ENCODE data around the gene NFKBIE. TPM values are rescaled to one million over a fixed set of nuclear protein-coding genes. Genes with fewer than 3 reads are reported as not detected.
A peak's percentile ranks its signal among the peaks of the same experiment; 100 is the strongest.

NFKBIE gene
- polyA plus RNA-seq, 3 donors = 10.3 to 13.4 (median 13.4) TPM

DNA sequence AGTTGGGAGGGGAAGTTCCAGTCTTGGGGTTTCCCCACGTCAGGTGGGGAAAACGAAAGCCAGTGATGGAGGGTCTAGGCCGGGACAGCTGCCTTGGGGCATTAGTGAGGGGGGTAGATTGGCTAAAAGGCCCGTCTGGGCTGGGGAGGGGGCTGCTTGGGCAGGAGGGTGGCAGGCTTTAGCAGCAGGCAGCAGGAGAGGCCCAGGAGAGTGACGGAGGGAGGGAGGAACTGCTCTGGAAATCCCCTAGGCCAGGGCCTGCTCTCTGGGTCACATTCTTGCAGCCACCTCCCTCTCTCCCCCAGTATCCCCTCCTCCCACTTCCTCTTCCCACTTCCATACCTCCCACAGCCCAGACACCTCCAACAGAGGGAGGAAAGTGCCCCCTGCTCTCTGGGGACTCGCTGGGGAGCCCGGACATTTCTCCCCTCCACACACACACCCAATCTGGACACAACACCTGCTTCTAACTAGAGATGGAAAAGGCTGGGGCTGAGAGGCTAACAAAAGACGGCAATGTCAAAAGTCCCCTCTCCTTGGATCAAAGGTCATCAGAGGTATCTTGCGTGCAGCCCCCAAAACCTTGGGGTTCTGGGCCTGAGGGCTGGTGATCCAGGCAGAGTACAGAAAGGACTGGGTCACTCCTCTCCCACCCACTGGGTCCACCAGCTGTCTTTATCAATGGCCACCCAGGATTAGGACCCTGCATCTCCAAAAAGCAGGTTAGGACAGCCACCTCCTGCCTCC, 1.8 kb downstream of the NFKBIE start:
- peak in 1 of 11 donors; percentile 28 for DNase-seq (ENCODE audit: extremely low read depth in 1 of 11, low read depth in 9 of 11, low spot score in 4 of 11)

DNA sequence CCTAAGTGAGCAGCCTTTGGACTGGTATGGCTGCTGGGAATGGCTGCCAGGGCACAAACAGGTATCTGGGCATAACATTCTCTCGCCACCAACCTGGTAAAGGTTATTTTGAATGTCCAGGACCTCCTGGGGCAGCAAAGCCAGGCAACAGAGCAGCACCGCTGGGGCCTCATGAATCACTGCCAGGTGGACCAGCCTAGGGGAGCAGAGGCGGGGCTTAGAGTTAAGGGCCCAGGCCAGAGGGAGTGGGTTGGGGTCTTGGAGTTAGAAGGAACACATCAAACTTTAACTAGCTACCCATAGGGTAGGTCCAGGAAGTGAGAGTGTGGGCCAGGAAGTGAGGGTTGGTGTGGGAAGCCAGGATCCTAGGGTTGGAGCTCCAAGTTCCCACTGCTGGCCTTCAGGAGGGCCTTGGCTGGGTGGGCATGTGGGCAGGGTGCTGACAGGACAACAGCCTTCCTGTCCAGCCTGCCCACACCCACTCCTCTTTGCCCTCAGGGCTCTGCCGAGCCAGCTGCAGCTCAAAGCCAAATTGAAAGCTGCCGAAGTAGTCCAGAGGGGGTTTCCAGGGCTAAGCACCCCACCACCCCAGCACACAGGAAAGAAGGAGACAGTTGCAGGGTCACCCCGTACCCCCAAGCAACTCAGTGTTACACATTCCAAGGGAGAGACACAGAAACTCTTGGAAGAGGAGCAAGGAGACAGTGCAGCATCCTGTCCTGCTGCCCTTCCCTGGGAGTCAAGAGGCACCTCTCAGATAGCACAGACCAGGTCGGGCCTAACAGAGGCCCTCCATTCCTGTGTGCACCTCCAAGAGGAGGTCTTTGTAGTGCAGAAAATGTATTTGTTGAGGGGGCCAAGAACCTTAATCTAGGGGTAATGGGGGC, 2.6 kb downstream of the NFKBIE start:
- no peak for DNase-seq (ENCODE audit: extremely low read depth in 1 of 11, low read depth in 9 of 11, low spot score in 4 of 11)

DNA sequence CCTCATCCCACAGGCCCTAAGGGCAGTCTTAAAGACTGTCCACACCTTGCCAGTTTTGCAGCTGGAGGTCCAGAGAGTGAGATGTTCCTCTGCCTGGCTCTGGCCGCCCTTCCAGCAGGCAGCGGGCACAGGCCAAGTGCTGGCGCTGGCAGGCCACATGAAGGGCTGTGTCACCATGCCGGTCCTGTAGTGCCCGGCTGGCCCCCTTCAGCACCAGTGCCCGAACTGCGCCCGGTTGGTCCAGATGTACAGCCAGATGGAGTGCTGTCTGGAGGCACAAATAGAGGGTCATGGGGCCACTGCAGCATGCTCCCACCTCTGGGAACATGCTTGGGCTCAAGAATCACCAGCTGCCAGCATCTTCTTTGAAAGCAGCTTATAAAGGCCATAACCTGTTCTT, 3.8 kb downstream of the NFKBIE start:
- no peak for DNase-seq (ENCODE audit: extremely low read depth in 1 of 11, low read depth in 9 of 11, low spot score in 4 of 11)

DNA sequence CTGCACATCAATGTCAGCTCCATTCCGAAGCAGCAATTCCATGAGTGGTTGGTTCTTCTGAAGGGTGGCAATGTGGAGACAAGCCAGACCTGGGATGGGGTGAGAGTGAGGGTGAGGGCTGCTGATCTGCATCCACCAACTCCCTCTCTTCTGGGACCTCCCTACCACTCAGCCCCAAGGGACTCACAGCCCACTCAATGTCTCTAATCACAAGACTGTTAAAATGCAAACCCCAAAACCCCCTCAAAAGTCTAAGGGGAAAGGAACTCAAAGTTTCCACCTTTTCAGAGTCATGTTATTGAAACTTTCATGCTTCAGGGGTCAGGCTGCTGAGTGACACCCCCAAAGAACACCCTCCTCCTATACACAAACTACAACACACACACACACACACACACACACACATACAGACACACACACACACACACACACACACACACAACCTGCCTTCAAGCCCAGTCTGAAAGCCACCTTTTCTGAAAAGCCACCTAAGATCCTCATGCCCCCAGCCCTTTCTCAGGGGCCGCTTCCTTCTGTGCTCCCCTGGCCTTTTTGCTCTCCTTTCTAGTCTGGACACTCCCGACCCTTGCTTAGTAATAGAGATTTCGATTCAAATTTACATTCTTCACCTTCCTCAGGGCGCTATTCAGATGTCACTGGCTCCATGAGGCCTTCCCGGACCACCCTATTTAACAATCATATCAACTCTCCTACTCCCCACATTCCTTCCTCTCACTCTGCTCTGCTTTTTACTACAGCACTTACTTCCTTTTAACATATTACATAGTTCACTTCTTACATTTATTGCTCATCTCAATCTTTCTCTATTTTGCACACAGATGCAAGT, 4.7 kb downstream of the NFKBIE start:
- DNase-seq (ENCODE audit: extremely low read depth in 1 of 11, low read depth in 9 of 11, low spot score in 4 of 11) = no peak

DNA sequence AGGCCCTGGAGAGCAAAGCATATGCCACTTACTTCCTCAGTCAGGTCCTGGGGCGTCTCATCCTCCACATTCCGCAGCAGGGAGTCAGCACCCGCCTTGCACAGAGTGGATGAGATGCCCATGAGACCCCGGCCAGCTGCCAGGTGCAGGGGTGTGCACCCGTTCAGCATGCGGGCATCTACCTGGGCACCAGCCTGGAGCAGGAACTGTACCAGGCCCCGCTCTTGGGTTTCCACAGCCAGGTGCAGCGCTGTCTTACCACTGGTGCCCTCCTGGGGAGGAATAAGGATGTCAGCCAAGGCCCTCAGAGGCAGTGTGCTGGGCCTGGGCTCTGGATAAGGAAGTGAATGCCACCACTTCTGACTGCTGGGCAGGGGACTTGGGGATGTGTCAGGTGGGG, 5.3 kb downstream of the NFKBIE start:
- no peak for DNase-seq (ENCODE audit: extremely low read depth in 1 of 11, low read depth in 9 of 11, low spot score in 4 of 11)

DNA sequence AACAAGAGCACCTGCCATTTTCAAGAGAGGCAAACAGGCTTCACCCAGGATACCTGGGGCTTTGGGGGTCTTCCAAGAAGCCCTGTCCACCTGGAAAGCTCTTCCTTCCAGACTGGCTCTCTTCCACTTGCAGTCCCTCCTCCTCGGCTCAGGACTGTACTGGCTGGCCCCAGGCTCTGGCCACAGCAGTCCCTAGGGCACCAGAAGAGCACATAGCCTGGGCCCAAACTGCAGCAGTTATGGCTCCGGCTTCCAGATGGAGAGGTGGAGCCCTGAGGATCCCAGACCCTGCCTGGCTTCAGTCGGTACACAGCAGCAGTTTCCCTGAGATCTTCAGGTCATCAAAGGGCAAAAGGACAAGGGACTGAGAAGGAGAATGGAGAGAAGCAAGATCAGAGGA, 6.4 kb downstream of the NFKBIE start:
- DNase-seq (ENCODE audit: extremely low read depth in 1 of 11, low read depth in 9 of 11, low spot score in 4 of 11) = no peak

DNA sequence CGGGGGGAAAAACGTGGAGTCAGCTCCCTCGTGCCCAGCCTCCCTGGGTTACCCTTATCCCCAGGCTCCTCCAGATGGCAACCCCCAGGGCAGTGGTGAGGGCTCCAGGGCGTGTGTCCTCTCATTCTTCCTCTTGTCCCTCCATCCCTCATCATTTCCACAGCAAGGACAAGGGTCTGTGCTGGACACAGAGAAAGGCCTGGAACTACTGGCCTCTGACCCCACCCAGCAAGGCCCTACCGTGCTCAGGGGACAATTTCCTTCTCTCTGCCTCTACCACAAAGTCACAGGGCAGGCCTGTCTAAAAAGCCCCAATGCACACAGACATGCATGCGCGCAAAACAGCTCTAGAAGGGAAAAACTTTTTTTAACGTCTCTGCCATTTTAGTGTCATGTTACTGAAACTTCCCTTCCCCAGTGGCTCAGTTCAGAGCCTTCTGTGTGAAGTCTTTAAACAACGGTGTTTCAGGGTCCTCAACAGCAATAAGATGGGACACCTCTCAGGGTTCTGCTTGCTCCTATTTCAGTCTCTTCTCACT, 7.0 kb downstream of the NFKBIE start:
- no peak for DNase-seq (ENCODE audit: extremely low read depth in 1 of 11, low read depth in 9 of 11, low spot score in 4 of 11)

DNA sequence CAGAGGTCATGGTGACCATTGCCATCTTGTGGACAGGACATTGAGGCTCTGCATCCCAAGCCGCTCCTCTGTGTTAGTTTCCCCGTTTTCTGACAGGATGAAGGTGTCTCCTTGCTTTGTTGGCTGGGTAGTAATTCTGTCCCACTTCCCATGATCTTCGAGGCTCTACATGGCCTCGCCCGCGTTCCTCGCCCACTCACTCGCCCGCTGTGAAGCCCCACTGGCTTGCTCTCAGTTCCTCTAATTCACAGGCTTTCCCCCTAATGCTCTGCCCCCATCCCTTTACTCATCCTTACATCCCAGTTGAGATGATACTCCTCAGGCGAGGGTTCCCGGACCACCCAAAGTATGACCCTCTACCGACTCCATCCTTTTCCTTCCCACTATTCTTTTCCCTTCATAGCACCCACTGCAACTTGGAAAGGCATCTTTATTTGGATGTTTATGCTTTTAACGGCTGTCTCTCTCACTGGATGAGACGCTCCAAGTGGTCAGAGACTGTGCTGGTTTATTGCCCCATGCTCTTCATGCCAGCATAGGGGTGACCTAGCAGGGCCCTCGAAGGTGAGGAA, 7.5 kb downstream of the NFKBIE start:
- DNase-seq (ENCODE audit: extremely low read depth in 1 of 11, low read depth in 9 of 11, low spot score in 4 of 11) = no peak

DNA sequence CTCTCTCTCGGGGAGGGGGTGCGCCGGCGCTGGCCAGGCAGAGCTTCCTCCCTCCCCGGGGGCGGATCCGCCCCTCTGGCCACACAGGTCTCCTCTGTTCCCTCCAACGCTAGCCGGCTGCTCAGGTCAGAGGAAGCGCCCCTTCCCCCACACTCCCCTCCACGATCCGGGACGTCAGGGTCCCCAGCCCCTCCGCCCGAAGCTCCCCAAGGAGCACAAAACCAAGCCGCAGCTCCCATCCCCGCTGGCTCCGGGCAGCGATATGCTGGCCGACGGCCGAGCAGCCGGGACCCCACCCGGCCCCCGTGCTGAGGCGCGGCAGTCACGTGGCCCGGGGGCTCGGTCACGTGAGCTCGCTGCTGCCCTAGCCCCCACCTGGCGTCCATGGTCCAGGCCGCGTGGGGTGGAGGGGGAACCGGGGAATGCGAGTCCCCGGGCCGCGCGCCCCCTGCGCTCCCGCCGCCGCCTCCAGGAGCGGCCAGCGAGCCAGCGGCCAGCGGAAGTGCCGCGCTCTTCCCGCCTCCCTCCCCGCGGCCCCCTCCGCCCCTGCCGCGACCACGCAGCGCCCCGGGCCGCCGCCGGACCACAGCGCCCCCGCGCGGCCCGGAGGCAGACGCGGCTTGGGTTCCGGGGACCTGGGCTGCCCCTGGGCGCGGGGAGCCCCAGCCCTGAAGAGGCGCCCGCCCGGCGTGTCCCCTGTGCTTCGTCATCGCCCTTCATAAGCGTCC, 8.2 kb downstream of the NFKBIE start, which contains the start of gene SLC35B2:
SLC35B2 (minus strand) TSS at position 504 of the 728 bp plus-strand sequence; CDS start at position 386, 118 bp downstream.
- peak in 4 of 11 donors; percentile 68 to 72 (median 72) for DNase-seq (ENCODE audit: extremely low read depth in 1 of 11, low read depth in 9 of 11, low spot score in 4 of 11)

DNA sequence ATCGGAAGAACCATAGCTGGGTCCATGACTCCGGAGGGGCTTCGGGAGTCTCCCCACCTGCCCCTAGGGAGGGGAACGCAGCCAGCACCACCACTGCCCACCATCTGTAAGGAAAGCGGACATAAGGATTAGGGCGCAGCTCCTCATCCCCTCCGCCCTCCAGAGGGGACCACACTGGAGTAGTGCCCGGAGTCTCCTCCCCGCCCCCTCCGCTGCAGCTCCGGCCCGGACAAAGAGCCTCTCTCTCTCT, 8.7 kb downstream of the NFKBIE start:
- no peak for DNase-seq (ENCODE audit: extremely low read depth in 1 of 11, low read depth in 9 of 11, low spot score in 4 of 11)

DNA sequence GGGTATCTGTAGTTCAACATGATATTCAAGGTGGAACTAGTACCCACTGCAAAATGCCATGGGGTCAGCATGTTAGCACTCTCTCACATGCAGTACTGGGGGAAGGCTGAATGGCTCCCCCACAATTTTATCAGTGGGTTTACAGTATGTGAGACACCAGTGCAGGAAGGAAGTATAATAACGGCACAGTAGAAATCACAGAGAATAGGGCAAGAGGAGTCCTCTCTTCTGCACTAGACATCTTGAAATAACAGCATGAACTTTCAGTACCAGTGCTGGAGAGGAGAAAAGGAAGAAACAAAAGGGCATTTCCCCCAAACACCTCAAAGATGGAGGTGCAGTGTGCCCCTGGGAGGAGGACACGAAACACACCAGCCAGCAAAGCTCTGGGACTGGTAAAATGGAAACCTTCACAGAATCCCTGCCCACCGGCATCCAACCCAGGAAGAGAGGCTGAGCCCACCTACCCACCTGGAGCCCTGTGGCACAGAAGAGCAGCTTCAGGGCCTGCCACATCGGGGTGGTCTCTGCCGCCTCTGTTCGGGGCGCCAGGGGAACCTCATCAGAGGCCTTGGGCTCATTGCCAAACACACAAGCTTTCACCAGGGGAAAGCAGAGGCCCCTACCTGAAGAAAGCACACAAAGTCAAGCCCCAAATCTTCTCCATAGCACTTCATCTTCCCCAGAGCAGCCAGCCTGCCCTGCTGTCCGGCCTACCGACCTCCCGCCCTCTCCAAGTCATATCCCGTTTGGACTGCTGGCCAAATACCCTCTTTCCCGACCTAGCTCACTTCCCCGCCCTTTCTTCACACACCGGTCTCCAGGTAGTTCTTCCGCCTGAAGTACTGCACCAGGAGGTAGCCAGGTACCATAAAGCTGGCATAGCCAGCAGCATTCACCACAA, 9.2 kb downstream of the NFKBIE start:
- DNase-seq (ENCODE audit: extremely low read depth in 1 of 11, low read depth in 9 of 11, low spot score in 4 of 11) = no peak

DNA sequence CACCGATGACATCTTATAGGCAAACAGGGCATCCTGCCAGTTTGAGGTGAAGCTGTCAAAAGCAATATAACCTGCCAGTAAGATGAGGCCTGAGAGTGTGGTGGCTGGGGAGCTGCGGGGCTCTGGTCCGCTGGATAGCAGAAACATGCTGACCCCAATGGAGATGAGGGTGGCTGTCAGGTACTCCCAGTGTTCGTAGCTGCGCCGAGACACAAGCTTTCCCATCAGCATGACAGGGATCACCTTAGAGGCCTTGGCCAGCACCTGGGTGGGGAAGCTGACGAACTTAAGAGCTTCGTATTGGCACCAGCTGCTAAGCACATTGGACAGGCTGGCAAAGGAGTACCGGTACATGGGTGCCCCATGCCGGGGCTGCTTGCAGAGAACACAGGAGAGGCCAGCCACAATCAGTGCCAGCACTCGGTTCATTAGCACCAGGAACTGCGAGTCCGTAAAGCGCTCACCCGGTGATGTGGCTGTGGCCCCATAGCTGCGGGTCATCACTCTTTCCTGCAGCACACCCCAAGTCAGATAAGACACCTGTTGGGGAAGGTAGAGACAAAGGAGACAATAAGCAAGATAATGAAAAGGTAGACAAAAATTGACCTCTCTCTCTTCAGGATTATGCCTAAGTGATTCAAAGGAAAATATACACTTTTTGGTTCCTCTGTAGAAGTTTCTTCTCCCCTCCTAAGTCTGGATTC, 10.1 kb downstream of the NFKBIE start:
- DNase-seq (ENCODE audit: extremely low read depth in 1 of 11, low read depth in 9 of 11, low spot score in 4 of 11) = no peak

DNA sequence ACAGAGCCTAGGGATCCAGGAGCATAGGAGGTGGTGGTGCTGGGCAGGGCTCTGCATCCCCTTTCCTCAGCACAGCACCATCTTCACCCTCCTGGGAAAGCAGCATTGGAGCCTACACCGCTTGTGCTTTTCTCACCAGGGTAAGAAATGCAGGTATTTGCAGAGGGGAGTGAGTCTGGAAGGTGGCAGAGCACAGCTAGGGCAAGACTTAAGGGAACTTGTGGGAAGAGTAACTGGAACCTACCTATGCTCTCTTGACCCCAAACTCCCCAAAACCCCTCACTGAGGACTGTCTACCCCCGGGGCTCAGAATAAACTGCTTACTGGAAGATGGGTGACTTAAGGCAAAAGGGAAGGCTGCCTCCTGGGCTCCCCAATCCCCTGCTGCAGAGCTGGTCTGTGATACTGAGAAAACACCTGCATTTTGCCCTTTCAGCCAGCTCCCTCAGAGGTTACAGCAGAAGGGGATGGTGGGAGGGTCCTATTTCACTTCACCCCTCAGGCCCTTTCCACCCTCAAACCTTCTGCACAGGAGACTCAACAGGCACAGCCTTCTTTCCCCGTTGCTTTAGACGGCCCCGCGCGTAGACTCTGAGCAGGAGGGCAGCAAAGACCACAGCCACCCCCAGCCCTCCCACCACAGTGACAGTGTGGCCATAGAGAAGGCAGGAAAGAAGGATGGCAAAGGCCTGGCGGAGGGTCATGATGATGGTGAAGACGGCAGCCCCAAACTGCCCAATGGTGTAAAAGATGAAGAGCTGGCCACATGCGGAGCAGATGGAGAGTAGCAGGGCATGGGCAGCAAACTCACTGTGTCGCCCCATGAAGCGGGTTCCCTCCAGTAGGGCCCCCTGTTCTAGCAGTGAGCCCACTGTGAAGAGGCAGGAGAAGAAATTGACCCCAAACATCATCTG, 10.9 kb downstream of the NFKBIE start:
- DNase-seq (ENCODE audit: extremely low read depth in 1 of 11, low read depth in 9 of 11, low spot score in 4 of 11) = no peak

DNA sequence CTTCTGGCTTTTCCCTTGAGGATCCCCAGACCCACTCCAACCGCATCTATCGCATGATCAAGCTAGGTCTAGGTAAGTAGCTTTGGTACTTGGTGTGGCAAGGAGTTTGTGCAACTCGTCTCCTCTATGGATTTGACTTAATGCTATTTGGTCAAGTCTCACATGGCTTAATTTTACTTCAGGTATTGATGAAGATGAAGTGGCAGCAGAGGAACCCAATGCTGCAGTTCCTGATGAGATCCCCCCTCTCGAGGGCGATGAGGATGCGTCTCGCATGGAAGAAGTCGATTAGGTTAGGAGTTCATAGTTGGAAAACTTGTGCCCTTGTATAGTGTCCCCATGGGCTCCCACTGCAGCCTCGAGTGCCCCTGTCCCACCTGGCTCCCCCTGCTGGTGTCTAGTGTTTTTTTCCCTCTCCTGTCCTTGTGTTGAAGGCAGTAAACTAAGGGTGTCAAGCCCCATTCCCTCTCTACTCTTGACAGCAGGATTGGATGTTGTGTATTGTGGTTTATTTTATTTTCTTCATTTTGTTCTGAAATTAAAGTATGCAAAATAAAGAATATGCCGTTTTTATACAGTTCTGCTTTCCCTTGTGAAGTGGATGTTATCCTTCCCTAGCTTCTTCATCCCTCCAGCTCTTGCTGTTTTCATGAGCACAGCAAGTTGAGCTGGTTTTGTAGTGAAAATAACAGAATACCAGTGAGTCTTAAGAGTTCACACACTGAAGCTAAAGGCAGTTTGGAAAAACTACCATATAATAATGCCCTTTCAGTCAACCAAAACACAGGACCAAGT, 11.8 kb downstream of the NFKBIE start:
- no peak for DNase-seq (ENCODE audit: extremely low read depth in 1 of 11, low read depth in 9 of 11, low spot score in 4 of 11)
